ENCODE results near the gene CACNA2D1.

- TF ChIP-seq CTCF (IDR thresholded peaks at IDR 0.05): no peak
- no peak for TF ChIP-seq POLR2A (IDR thresholded peaks at IDR 0.05)
- no peak for TF ChIP-seq POLR2AphosphoS5 (IDR thresholded peaks at IDR 0.05)
These were observed 438.5 kb downstream of the CACNA2D1 start for GRCh38 chr7:82005056-82005455.
